ENCODE data around the gene FAM24B.

The FAM24B gene

GRCh38 chr10:122822973-122823690 is 56.2 kb downstream of the FAM24B start:
- DNase-seq = no peak

- DNase-seq = no peak
These were observed 57.6 kb downstream of the FAM24B start for GRCh38 chr10:122821808-122822207.

- DNase-seq = no peak
These were observed 63.9 kb downstream of the FAM24B start for GRCh38 chr10:122815458-122815857.

- no peak for DNase-seq
These were observed 64.9 kb downstream of the FAM24B start for GRCh38 chr10:122814493-122814892.

GRCh38 chr10:122812751-122813150 is 66.6 kb downstream of the FAM24B start:
- no peak for DNase-seq

- DNase-seq = no peak
These were observed 77.1 kb downstream of the FAM24B start for GRCh38 chr10:122802282-122802681.
